Posterior cingulate gyrus (tissue), 11 donors: Measurements from ENCODE around the gene DELE1.

ENCODE experiments used
- DNase-seq, 10 donors: peaks; one replicate each; pipeline versions ENCODE4 v3.0.0 to v3.0.0-alpha.2; 2020 to 2021; ENCODE audit warnings: mixed read lengths in 3 of 10
- intact Hi-C: fragments of 100-400 bp; cut with DNase I; formaldehyde crosslinking; loops from one replicate; pipeline ENCODE4 v1.15.1; 2023

The DELE1 gene

GRCh38 chr5:141923448-141924313 is at the start of gene DELE1:
Gene DELE1, plus strand, starts transcription at chr5:141923871. Its CDS starts 71 bp downstream, at chr5:141923942.
- intact Hi-C loops = loop anchor here (2.0 to 5.0 kb wide), 2 partner anchors 37 to 41 kb away; no protein-coding TSS in a partner anchor
- peak; percentile 89 to 99 (median 94) for DNase-seq

GRCh38 chr5:141873933-141874261 is 49.8 kb upstream of the DELE1 start:
- DNase-seq = peak in 1 of 10 donors; percentile 16
- intact Hi-C loops = no loop called here

- peak in 3 of 10 donors; percentile 65 to 74 (median 69) for DNase-seq
- intact Hi-C loops = no loop called here
Observed at GRCh38 chr5:141874262-141874964, 49.3 kb upstream of the DELE1 start.

- intact Hi-C loops = loop anchor here (5.0 kb wide), 2 partner anchors 63 to 87 kb away; no protein-coding TSS in a partner anchor
- DNase-seq = peak in 1 of 10 donors; percentile 47
Observed at GRCh38 chr5:141875022-141875740, 48.5 kb upstream of the DELE1 start.

- intact Hi-C loops = loop anchor here (5.0 kb wide), 2 partner anchors 64 to 86 kb away; no protein-coding TSS in a partner anchor
- peak in 4 of 10 donors; percentile 43 to 87 (median 85) for DNase-seq
Observed at GRCh38 chr5:141875795-141876627, 47.7 kb upstream of the DELE1 start.

- DNase-seq = peak in 4 of 10 donors; percentile 54 to 92 (median 83)
- intact Hi-C loops = loop anchor here (5.0 kb wide), 2 partner anchors 64 to 86 kb away; no protein-coding TSS in a partner anchor
Observed at GRCh38 chr5:141876628-141877355, 46.9 kb upstream of the DELE1 start.

GRCh38 chr5:141877356-141878185 is 46.1 kb upstream of the DELE1 start:
- intact Hi-C loops = loop anchor here (2.0 to 5.0 kb wide), 4 partner anchors 65 to 185 kb away; no protein-coding TSS in a partner anchor
- peak in 5 of 10 donors; percentile 37 to 93 (median 82) for DNase-seq

- intact Hi-C loops = loop anchor here (2.0 to 5.0 kb wide), 4 partner anchors 66 to 185 kb away; no protein-coding TSS in a partner anchor
Observed at GRCh38 chr5:141878186-141878710, 45.4 kb upstream of the DELE1 start, which contains the start of gene PCDH1. Gene PCDH1, minus strand, starts transcription at chr5:141878410. Its CDS starts 148 bp downstream, at chr5:141878262.

GRCh38 chr5:141878711-141879425 is 44.8 kb upstream of the DELE1 start:
- DNase-seq = peak; percentile 86 to 98 (median 94)
- intact Hi-C loops = loop anchor here (1.0 to 5.0 kb wide), 5 partner anchors 67 to 186 kb away; no protein-coding TSS in a partner anchor

More at GRCh38 chr5:141878186-141878710, 45.4 kb upstream of the DELE1 start, which contains the start of gene PCDH1:
- peak in 4 of 10 donors; percentile 69 to 94 (median 88) for DNase-seq

GRCh38 chr5:141879426-141879759 is 44.3 kb upstream of the DELE1 start:
- intact Hi-C loops = loop anchor here (1.0 to 5.0 kb wide), 5 partner anchors 67 to 187 kb away; no protein-coding TSS in a partner anchor
- DNase-seq = no peak

GRCh38 chr5:141879941-141880738 is 43.5 kb upstream of the DELE1 start:
- DNase-seq = peak in 9 of 10 donors; percentile 57 to 95 (median 71)
- intact Hi-C loops = loop anchor here (1.0 to 5.0 kb wide), 6 partner anchors 42 to 187 kb away; partner anchors contain the start of gene DELE1

- intact Hi-C loops = loop anchor here (5.0 kb wide), 1 partner anchor 41 kb away; the partner anchor contains the start of gene DELE1
- peak in 2 of 10 donors; percentile 77 to 87 for DNase-seq
Observed at GRCh38 chr5:141880961-141881801, 42.5 kb upstream of the DELE1 start.

- DNase-seq = no peak
- intact Hi-C loops = loop anchor here (5.0 kb wide), 1 partner anchor 40 kb away; the partner anchor contains the start of gene DELE1
Observed at GRCh38 chr5:141881886-141882285, 41.8 kb upstream of the DELE1 start.

- intact Hi-C loops = loop anchor here (5.0 kb wide), 1 partner anchor 40 kb away; the partner anchor contains the start of gene DELE1
- DNase-seq = peak in 7 of 10 donors; percentile 46 to 94 (median 62)
Observed at GRCh38 chr5:141882594-141883183, 41.0 kb upstream of the DELE1 start.
